ENCODE data around the gene DLEC1. TPM values are rescaled to one million over a fixed set of nuclear protein-coding genes. Genes with fewer than 3 reads are reported as not detected.

DLEC1 gene
- total RNA-seq, 1 donor: under 0.01 TPM

GRCh38 chr3:38117748-38118420 lies 78.9 kb downstream of the DLEC1 start:
- Histone ChIP-seq H2AFZ (ENCODE audit: low read length) (no peak overlapping the region), H3K36me3 (ENCODE audit: insufficient read depth, low read length) (peaks cover 9% of the 10 kb centered on the region), H3K4me3 (ENCODE audit: insufficient read depth, low read length) (no peak overlapping the region)

GRCh38 chr3:38118421-38119247 lies 79.6 kb downstream of the DLEC1 start:
- peaks cover 13% of the 10 kb centered on the region for H3K27me3 ChIP-seq (ENCODE audit: insufficient read depth, low read length)
- no peaks in the 10 kb centered on the region for H3K9me3 ChIP-seq (ENCODE audit: low read depth, low read length)
- H3K36me3 ChIP-seq (ENCODE audit: insufficient read depth, low read length): peaks cover 14% of the 10 kb centered on the region
- no peak for DNase-seq (ENCODE audit: insufficient read length, low spot score, missing footprints)
- no peaks in the 10 kb centered on the region for H3K79me2 ChIP-seq (ENCODE audit: insufficient read depth, low read length)
- no peaks in the 10 kb centered on the region for H4K20me1 ChIP-seq (ENCODE audit: insufficient read depth, low read length)
- no peak overlapping the region for H3K4me3 ChIP-seq (ENCODE audit: insufficient read depth, low read length)
- no peak overlapping the region for H2AFZ ChIP-seq (ENCODE audit: low read length)
- no peak overlapping the region for H3K27ac ChIP-seq (ENCODE audit: low read depth, low read length)
- TF ChIP-seq CTCF (IDR thresholded peaks at IDR 0.05; ENCODE audit: extremely low read depth, low read depth, low read length): no peak
- H3K4me1 ChIP-seq (ENCODE audit: insufficient read depth, low read length): no peaks in the 10 kb centered on the region
- H3K4me2 ChIP-seq (ENCODE audit: insufficient read depth, low read length): no peak overlapping the region

More at GRCh38 chr3:38117748-38118420, 78.9 kb downstream of the DLEC1 start:
- peak; percentile 96 for DNase-seq (ENCODE audit: insufficient read length, low spot score, missing footprints)
- H3K27ac ChIP-seq (ENCODE audit: low read depth, low read length): no peak overlapping the region
- no peaks in the 10 kb centered on the region for H4K20me1 ChIP-seq (ENCODE audit: insufficient read depth, low read length)
- TF ChIP-seq CTCF (IDR thresholded peaks at IDR 0.05; ENCODE audit: extremely low read depth, low read depth, low read length): peak; percentile 78
- H3K9me3 ChIP-seq (ENCODE audit: low read depth, low read length): no peaks in the 10 kb centered on the region
- no peaks in the 10 kb centered on the region for H3K4me1 ChIP-seq (ENCODE audit: insufficient read depth, low read length)
- no peaks in the 10 kb centered on the region for H3K79me2 ChIP-seq (ENCODE audit: insufficient read depth, low read length)
- peaks cover 13% of the 10 kb centered on the region for H3K27me3 ChIP-seq (ENCODE audit: insufficient read depth, low read length)
- no peak overlapping the region for H3K4me2 ChIP-seq (ENCODE audit: insufficient read depth, low read length)

- TF ChIP-seq CTCF (IDR thresholded peaks at IDR 0.05; ENCODE audit: extremely low read depth, low read depth, low read length): no peak
- Histone ChIP-seq H3K4me1 (ENCODE audit: insufficient read depth, low read length) (no peaks in the 10 kb centered on the region), H3K4me2 (ENCODE audit: insufficient read depth, low read length) (no peak overlapping the region), H3K27me3 (ENCODE audit: insufficient read depth, low read length) (peaks cover 13% of the 10 kb centered on the region), H3K4me3 (ENCODE audit: insufficient read depth, low read length) (no peak overlapping the region), H3K36me3 (ENCODE audit: insufficient read depth, low read length) (peaks cover 14% of the 10 kb centered on the region), H4K20me1 (ENCODE audit: insufficient read depth, low read length) (no peaks in the 10 kb centered on the region), H3K27ac (ENCODE audit: low read depth, low read length) (no peak overlapping the region), H2AFZ (ENCODE audit: low read length) (no peak overlapping the region), H3K79me2 (ENCODE audit: insufficient read depth, low read length) (no peaks in the 10 kb centered on the region), H3K9me3 (ENCODE audit: low read depth, low read length) (no peaks in the 10 kb centered on the region)
- no peak for DNase-seq (ENCODE audit: insufficient read length, low spot score, missing footprints)
These were observed 80.2 kb downstream of the DLEC1 start for GRCh38 chr3:38119248-38119544.
